Endodermal cell (in vitro differentiated cells): ENCODE measurements around the gene TUBGCP2. TPM values are rescaled to one million over a fixed set of nuclear protein-coding genes. Genes with fewer than 3 reads are reported as not detected.

Source experiments
- DNase-seq: peaks from one replicate; pipeline ENCODE4 v3.0.0-alpha.2; 2017
- H3K27ac ChIP-seq: 2 replicates; pipeline ENCODE4 v1.5.1; 2013; ENCODE audit warnings: mild to moderate bottlenecking, low read depth, low read length, moderate library complexity
- H3K27me3 ChIP-seq: 2 replicates; pipeline ENCODE4 v1.6.1; 2013; ENCODE audit warnings: mild to moderate bottlenecking, low read length, moderate library complexity; ENCODE audit not compliant: insufficient read depth, control insufficient read depth, poor library complexity, severe bottlenecking
- H3K36me3 ChIP-seq: 2 replicates; pipeline ENCODE4 v1.7.0; 2013; ENCODE audit warnings: mild to moderate bottlenecking, low read length, moderate library complexity; ENCODE audit not compliant: control insufficient read depth, insufficient read depth
- H3K4me1 ChIP-seq: one replicate; pipeline ENCODE4 v1.7.0; 2013; ENCODE audit warnings: low read length; ENCODE audit not compliant: control insufficient read depth, insufficient read depth
- H3K4me3 ChIP-seq: 2 replicates; pipeline ENCODE4 v1.5.1; 2013; ENCODE audit warnings: mild to moderate bottlenecking, low read length, moderate library complexity
- H3K9ac ChIP-seq: 2 replicates; pipeline ENCODE4 v1.6.1; 2013; ENCODE audit warnings: mild to moderate bottlenecking, low read length, moderate library complexity; ENCODE audit not compliant: poor library complexity, severe bottlenecking; ENCODE audit errors: extremely low read depth
- H3K9me3 ChIP-seq: 2 replicates; pipeline ENCODE4 v1.6.1; 2013; ENCODE audit warnings: mild to moderate bottlenecking, low read length, moderate library complexity; ENCODE audit not compliant: control insufficient read depth
- H3K27ac Mint-ChIP-seq: 2 replicates; pipeline ENCODE4 v1.8.0; 2020; ENCODE audit warnings: mixed read lengths
- H3K27me3 Mint-ChIP-seq: 2 replicates; pipeline ENCODE4 v1.8.0; 2021; ENCODE audit warnings: mild to moderate bottlenecking, mixed read lengths; ENCODE audit not compliant: insufficient read depth
- H3K36me3 Mint-ChIP-seq: 2 replicates; pipeline ENCODE4 v1.8.0; 2020; ENCODE audit warnings: low read depth, mixed read lengths
- H3K4me1 Mint-ChIP-seq: 2 replicates; pipeline ENCODE4 v1.8.0; 2020; ENCODE audit warnings: mixed read lengths
- H3K4me3 Mint-ChIP-seq: 2 replicates; pipeline ENCODE4 v1.8.0; 2020; ENCODE audit warnings: mild to moderate bottlenecking, moderate library complexity, mixed read lengths
- H3K9me3 Mint-ChIP-seq: 2 replicates; pipeline ENCODE4 v1.8.0; 2020; ENCODE audit warnings: mild to moderate bottlenecking, mixed read lengths
- WGBS, 2 experiments: methylation state at CpG; one replicate each; pipeline versions ENCODE4 v1.1.5 to v1.1.7; 2013; ENCODE audit warnings: missing lambda C conversion rate in 2 of 2, mixed read lengths in 1 of 2; ENCODE audit not compliant: insufficient coverage in 1 of 2, insufficient read length in 1 of 2; 5-methylcytosine and 5-hydroxymethylcytosine counted together
- total RNA-seq, 2 donors: library from RNA; stranded (reverse); fragmentation: NEBNext Ultra II Directional in 1 of 2; extraction: Animal tissue kit (Norgen Biotek cat#: 25700) in 1 of 2; gene quantifications; 2 replicates in 1 of 2; 3 replicates in 1 of 2; pipeline ENCODE4 v1.2.1, GENCODE V29; 2021
- TF ChIP-seq, protein P1 (sequence below): fragments of 200-600 bp; sonication (generic); conservative IDR thresholded peaks from 2 replicates; pipeline ENCODE4 v1.5.0; 2021; ENCODE audit warnings: antibody characterized with exemption, mild to moderate bottlenecking

The TUBGCP2 gene
- total RNA-seq, 2 donors from 2014 or later = 52.8 to 63.0 TPM

- Mint-ChIP-seq H3K27me3 (peaks cover 29% of the 10 kb centered on the region), H3K27ac (no peak overlapping the region), H3K36me3 (no peaks in the 10 kb centered on the region), H3K9me3 (no peaks in the 10 kb centered on the region), H3K4me1 (no peaks in the 10 kb centered on the region), H3K4me3 (no peak overlapping the region)
- 85 to 90% methylated on average over 3 to 8 of the region's 8 CpGs for WGBS, 2 experiments
- Histone ChIP-seq H3K27me3 (peaks cover 38% of the 10 kb centered on the region), H3K9me3 (peaks cover 7% of the 10 kb centered on the region), H3K9ac (no peak overlapping the region), H3K36me3 (no peaks in the 10 kb centered on the region), H3K4me3 (no peak overlapping the region), H3K4me1 (no peaks in the 10 kb centered on the region), H3K27ac (no peak overlapping the region)
- no peak for DNase-seq
- TF ChIP-seq, protein P1, sequence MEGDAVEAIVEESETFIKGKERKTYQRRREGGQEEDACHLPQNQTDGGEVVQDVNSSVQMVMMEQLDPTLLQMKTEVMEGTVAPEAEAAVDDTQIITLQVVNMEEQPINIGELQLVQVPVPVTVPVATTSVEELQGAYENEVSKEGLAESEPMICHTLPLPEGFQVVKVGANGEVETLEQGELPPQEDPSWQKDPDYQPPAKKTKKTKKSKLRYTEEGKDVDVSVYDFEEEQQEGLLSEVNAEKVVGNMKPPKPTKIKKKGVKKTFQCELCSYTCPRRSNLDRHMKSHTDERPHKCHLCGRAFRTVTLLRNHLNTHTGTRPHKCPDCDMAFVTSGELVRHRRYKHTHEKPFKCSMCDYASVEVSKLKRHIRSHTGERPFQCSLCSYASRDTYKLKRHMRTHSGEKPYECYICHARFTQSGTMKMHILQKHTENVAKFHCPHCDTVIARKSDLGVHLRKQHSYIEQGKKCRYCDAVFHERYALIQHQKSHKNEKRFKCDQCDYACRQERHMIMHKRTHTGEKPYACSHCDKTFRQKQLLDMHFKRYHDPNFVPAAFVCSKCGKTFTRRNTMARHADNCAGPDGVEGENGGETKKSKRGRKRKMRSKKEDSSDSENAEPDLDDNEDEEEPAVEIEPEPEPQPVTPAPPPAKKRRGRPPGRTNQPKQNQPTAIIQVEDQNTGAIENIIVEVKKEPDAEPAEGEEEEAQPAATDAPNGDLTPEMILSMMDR = no peak
Observed at GRCh38 chr10:133342942-133343341, 34.3 kb upstream of the TUBGCP2 start.

DNA sequence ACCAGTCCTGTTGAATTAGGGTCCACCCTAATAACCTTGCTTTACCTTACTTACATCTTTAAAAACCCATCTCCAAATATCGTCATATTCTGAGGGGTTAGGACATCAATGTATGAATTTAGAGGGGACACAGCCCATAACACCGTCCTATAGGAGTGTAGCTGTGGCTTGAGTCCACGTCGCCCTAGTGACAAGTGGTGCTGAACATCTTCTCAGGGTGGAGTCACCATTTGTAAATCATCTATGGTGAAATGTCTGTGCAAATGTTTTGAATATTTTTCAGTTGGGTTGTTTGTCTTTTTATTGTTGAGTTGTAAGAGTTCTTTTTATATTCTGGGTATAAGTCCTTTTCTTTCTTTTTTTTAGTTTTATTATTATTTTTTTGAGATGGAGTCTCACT is 33.3 kb upstream of the TUBGCP2 start:
- Histone ChIP-seq H3K4me1 (no peaks in the 10 kb centered on the region), H3K27ac (no peak overlapping the region), H3K4me3 (no peak overlapping the region), H3K27me3 (peaks cover 47% of the 10 kb centered on the region), H3K36me3 (no peaks in the 10 kb centered on the region), H3K9ac (no peak overlapping the region), H3K9me3 (peaks cover 11% of the 10 kb centered on the region)
- H3K27ac Mint-ChIP-seq = no peak overlapping the region
- no peaks in the 10 kb centered on the region for H3K9me3 Mint-ChIP-seq
- 83 to 100% methylated on average over 3 to 4 of the region's 4 CpGs for WGBS, 2 experiments
- no peak overlapping the region for H3K4me3 Mint-ChIP-seq
- H3K36me3 Mint-ChIP-seq = no peaks in the 10 kb centered on the region
- DNase-seq = no peak
- H3K4me1 Mint-ChIP-seq = no peaks in the 10 kb centered on the region
- H3K27me3 Mint-ChIP-seq = peaks cover 29% of the 10 kb centered on the region
- TF ChIP-seq, protein P1 = no peak

DNA sequence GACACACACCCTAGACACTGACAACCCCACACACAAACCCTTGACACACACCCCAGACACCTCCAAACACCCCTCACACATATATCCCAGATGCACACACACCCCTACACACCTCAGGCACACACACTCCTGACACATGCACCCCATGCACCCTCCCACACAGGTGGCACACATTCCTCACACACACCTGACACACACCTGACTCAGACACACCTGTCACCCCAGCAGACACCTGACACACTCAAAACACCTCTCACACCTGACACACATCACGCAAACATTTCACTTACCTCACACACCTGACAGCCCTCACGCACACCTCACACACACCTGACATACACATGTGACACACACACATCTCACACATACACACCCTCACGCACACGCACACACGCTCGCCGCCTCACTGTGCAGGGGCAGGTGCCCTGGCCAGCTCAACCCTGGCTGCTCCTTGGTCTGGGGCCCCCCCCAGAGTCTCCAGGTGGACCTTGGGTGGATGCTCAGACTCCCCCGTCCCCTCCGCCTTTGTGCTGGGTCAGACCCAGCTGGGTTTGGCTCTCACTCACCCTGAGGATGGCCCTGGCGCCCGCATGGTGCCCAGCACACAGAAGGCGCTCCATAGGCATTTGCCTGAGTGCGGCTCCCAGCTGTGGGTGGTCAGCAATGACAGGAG is 31.2 kb upstream of the TUBGCP2 start:
- Mint-ChIP-seq H3K4me3 (no peak overlapping the region), H3K27me3 (peaks cover 19% of the 10 kb centered on the region), H3K27ac (no peak overlapping the region), H3K4me1 (no peaks in the 10 kb centered on the region), H3K36me3 (no peaks in the 10 kb centered on the region), H3K9me3 (no peaks in the 10 kb centered on the region)
- Histone ChIP-seq H3K36me3 (no peaks in the 10 kb centered on the region), H3K27ac (no peak overlapping the region), H3K4me3 (no peak overlapping the region), H3K9me3 (peaks cover 11% of the 10 kb centered on the region), H3K27me3 (peaks cover 69% of the 10 kb centered on the region), H3K4me1 (no peaks in the 10 kb centered on the region), H3K9ac (no peak overlapping the region)
- DNase-seq = no peak
- TF ChIP-seq, protein P1 = no peak
- WGBS, 2 experiments = 87 to 97% methylated on average over 11 to 13 of the region's 13 CpGs
